Retinal pigment epithelial cell (primary cell): ENCODE data around the gene PCNX2.

Experiments
- DNase-seq: peaks from one replicate; pipeline ENCODE4 v3.0.0-alpha.2; 2010; ENCODE audit warnings: low read depth
- H3K4me3 ChIP-seq: 2 replicates; pipeline ENCODE4 v1.5.1; 2011; ENCODE audit warnings: mild to moderate bottlenecking, low read length, control low read depth, moderate library complexity
- CTCF ChIP-seq: conservative IDR thresholded peaks from 2 replicates; pipeline ENCODE4 v1.5.1; 2011; ENCODE audit warnings: low read depth, low read length, control low read depth, inconsistent platforms

The PCNX2 gene

GRCh38 chr1:233261206-233261605, 34.3 kb downstream of the PCNX2 start:
- no peak for DNase-seq
- TF ChIP-seq CTCF, result no peak
- H3K4me3 ChIP-seq, result no peak overlapping the region

GRCh38 chr1:233257786-233258185, 37.7 kb downstream of the PCNX2 start:
- no peak for DNase-seq
- H3K4me3 ChIP-seq, result no peak overlapping the region
- TF ChIP-seq CTCF, result no peak

GRCh38 chr1:233256789-233257188, 38.7 kb downstream of the PCNX2 start:
- DNase-seq, result no peak
- TF ChIP-seq CTCF, result no peak

GRCh38 chr1:233256191-233256590, 39.3 kb downstream of the PCNX2 start:
- DNase-seq, result no peak
- TF ChIP-seq CTCF, result no peak

More at GRCh38 chr1:233256789-233257188, 38.7 kb downstream of the PCNX2 start:
- H3K4me3 ChIP-seq, result no peak overlapping the region

GRCh38 chr1:233255145-233255544, 40.4 kb downstream of the PCNX2 start:
- no peak overlapping the region for H3K4me3 ChIP-seq
- TF ChIP-seq CTCF, result no peak
- DNase-seq, result no peak

More at GRCh38 chr1:233256191-233256590, 39.3 kb downstream of the PCNX2 start:
- H3K4me3 ChIP-seq, result no peak overlapping the region

- no peak for DNase-seq
- no peak for TF ChIP-seq CTCF
- no peak overlapping the region for H3K4me3 ChIP-seq
Measured at GRCh38 chr1:233253832-233254331, 41.6 kb downstream of the PCNX2 start.

GRCh38 chr1:233253231-233253831, 42.2 kb downstream of the PCNX2 start:
- no peak for DNase-seq
- H3K4me3 ChIP-seq, result no peak overlapping the region
- no peak for TF ChIP-seq CTCF
